GM12873 (cell line): ENCODE results near the gene S100A12.

Experiments
- TF ChIP-seq, protein P1 (sequence below): IDR thresholded peaks from 2 replicates; pipeline ENCODE4 v1.5.1; 2012; ENCODE audit warnings: low read depth, mild to moderate bottlenecking, moderate library complexity, low read length, control low read depth; ENCODE audit not compliant: insufficient read depth; ENCODE audit errors: missing control alignments

S100A12 gene

DNA sequence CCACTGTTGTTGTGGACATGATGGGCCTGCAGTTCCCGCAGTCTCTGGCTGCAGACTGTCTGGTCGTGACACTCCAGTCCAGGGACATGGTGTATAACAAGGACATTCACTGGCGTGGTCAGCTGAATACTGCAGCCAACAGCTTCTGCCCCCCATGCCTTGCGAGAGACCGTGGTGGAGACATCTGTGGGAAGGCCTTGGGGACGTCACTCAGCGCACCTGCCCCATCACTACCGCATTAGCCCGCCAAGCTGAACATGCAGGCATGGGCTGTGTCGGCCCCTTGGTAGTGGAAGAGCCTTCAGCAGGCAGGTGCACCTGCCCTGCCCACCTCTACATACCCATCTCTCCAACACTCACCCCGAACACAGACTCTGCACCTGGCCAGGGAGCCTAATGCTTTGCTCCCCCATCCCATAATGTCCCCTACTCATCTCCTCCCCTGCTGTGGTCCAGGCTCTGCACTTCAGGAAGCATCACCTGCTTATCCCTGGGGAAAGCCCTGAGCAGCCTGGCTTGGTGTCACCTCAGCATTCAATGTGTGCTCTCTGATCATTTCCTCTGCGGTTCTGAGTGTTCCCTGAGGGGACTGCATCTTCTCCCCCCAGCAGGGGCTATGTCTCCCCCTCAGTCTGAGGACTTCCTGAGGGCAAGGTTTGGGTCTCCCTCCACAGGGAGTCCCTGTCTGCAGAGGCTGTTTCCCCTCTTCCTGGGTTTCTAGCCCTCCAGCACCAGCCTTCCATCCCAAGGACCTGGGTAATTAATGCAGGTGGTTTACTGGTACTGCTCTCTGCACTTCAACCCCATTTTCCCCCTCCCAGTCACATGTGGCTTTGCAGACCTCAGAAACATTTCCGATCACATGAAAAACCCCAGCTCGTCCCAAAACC lies 30.0 kb downstream of the S100A12 start:
- TF ChIP-seq, protein P1, sequence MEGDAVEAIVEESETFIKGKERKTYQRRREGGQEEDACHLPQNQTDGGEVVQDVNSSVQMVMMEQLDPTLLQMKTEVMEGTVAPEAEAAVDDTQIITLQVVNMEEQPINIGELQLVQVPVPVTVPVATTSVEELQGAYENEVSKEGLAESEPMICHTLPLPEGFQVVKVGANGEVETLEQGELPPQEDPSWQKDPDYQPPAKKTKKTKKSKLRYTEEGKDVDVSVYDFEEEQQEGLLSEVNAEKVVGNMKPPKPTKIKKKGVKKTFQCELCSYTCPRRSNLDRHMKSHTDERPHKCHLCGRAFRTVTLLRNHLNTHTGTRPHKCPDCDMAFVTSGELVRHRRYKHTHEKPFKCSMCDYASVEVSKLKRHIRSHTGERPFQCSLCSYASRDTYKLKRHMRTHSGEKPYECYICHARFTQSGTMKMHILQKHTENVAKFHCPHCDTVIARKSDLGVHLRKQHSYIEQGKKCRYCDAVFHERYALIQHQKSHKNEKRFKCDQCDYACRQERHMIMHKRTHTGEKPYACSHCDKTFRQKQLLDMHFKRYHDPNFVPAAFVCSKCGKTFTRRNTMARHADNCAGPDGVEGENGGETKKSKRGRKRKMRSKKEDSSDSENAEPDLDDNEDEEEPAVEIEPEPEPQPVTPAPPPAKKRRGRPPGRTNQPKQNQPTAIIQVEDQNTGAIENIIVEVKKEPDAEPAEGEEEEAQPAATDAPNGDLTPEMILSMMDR = no peak

DNA sequence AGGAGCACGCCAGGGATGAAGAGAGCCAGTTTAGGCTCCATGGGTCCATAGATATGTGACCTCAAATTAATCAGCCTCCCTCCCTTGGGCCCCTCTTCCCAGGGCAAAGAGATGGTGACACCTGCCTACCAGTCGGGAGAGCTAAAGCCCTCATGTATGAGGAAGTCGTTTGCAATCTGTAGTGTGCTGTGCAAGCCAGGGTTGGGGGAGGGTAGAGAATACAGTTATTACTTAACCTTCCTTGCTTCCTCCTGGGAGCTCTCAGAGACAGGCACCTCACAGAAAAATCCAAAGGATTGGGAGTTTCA lies 30.7 kb downstream of the S100A12 start:
- TF ChIP-seq, protein P1 = no peak

DNA sequence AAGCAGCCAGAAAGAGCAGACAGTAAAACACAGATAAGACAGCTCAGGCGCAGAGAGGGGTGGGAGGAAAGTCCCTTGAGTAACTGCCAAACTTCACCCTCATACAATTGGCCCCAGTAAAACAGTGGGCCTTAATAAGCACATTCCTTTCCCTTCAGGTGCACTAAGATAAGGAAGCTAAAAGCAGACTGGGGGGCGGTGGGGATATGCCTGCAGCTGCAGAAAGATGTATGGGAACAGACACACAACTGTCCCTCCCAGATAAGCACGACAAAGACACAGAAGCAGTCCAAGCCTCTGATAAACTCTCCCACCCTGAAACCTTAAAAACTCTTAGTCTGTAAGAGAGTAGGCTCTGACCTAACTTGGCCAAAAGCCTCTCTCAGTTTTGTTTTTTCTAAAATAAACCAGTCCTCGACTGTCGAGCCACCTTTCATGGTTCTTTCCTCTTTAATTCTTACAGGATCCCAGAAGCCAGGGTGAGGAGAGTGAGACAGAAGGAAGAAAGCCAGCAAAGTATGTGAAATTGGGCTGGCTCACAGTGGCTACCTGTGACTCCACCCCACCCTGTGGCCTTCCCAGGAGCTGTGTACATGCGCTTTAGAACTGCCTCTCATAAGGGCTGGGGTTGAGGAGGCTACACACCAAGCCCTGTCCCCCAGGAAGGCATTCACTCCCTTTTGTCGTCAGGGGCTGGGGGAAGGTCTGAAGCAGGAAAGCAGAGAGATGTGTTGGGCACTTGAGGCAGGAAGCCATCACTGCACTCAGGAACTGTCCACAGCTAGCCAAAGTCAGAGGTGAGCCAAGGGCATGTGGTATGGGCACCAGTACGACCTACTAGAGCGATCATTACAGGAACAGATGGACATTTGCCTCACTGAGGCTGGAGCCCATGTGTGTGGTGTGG lies 31.4 kb downstream of the S100A12 start:
- TF ChIP-seq, protein P1 = no peak

DNA sequence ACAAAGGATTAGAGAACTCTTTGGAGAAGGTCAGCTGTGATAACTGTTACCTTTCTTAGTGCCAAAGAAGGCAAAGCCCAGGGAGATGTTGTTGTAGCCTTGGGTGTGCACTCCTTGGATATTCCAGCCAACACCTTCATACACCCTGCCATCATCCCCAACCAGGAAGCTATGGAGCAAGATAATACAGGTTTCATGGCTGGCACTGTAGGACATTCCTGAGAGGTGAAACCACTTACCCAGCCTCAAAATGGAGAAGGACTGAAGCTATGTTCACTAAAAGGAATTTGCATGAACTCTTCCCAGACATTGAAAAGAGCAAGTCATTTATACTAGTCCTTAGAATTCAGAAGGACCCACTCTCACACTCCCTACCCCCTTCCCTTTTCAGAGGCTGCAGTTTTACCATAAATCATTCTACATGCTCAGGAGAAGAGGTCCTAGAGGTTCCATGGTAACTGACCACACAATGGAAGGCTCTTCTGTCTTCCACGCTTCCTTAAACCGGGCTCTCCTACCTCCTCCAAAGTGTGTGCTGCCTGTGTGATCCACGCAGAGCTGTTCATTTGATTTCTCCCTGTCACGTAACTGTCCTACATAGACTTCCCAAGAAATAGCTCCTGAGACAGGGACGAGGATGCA lies 32.3 kb downstream of the S100A12 start:
- TF ChIP-seq, protein P1 = no peak

DNA sequence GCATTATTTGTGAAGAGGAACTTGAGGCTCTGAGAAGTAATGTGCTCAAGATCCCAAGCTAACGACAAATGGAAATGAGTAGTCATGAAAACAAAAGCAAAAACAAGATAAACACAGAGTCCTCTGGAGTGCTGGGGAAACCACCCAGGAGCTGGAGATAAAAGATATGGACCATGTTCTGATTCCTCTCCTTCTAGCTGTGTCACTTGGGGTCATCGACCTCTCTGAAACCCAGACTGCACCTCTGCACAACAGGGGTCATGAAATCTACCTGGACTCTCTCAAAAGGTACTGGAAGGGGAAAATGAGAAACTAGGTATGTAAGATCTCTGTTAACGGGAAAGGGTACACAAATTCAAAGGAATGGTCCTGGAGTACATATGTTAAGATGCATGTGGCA lies 33.2 kb downstream of the S100A12 start:
- TF ChIP-seq, protein P1 = no peak

DNA sequence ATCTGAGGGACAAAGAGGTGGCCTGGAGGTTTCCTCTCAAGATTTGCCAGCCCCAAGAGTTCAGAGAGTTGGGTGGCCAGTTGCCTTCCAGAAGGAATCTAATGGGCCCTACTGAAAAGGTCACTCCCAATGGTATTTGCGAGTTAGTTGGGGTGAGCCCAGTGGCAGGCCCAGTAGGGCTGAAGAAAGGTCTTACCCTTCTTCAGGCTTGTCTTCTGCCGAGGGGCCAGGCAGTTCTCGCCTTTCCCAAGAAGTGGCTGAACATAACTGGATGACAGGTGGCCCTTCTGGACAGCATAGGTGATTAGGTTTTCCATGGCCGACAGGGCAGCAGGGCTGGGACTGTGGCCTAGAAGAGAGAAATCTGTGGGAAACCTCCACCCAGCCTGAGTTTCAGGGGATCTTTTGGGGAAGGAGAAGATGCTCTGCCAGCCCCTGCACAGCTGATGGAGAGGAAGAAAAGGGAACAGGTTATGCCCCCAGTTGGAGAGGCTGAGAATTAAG lies 33.9 kb downstream of the S100A12 start:
- TF ChIP-seq, protein P1 = no peak

DNA sequence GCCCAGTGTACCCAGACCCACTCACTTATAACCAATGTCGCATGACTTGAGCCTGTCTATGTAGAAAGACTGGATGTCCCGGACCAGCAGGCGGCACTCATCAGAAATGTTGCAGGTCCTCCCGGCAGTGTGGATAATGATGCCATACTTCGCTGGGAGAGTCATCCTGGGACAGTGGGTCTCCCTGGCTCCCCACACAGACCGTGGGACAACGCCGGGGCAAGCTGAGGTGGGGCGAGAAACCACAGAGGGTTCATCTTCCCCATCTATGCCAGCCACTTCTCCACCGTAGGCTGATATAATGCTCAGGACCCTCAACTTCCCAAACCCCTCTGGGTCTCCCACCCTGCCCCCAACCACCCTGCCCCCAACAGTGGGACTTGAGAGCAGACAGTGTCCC lies 35.1 kb downstream of the S100A12 start:
- TF ChIP-seq, protein P1 = no peak
